GM20000 (cell line): Measurements from ENCODE around the gene SGCE.

Experiments used
- DNase-seq: peaks from one replicate; pipeline ENCODE4 v3.0.0; 2012; ENCODE audit warnings: low spot score
- CTCF ChIP-seq: IDR thresholded peaks from 2 replicates; pipeline ENCODE4 v1.5.1; 2012; ENCODE audit warnings: mild to moderate bottlenecking, control low read depth; ENCODE audit errors: extremely low read depth, missing control alignments

Gene SGCE

GRCh38 chr7:94616855-94617254 is 39.1 kb downstream of the SGCE start:
- TF ChIP-seq CTCF = no peak
- no peak for DNase-seq

- no peak for DNase-seq
- no peak for TF ChIP-seq CTCF
These were observed 40.3 kb downstream of the SGCE start for GRCh38 chr7:94615666-94616065.

- no peak for DNase-seq
These were observed 43.3 kb downstream of the SGCE start for GRCh38 chr7:94612661-94613060.

GRCh38 chr7:94612253-94612652 is 43.7 kb downstream of the SGCE start:
- no peak for TF ChIP-seq CTCF

More at GRCh38 chr7:94612661-94613060, 43.3 kb downstream of the SGCE start:
- TF ChIP-seq CTCF = no peak

GRCh38 chr7:94609561-94609960 is 46.4 kb downstream of the SGCE start:
- no peak for DNase-seq
- TF ChIP-seq CTCF = no peak

More at GRCh38 chr7:94612253-94612652, 43.7 kb downstream of the SGCE start:
- DNase-seq = no peak

GRCh38 chr7:94605031-94605430 is 50.9 kb downstream of the SGCE start:
- no peak for TF ChIP-seq CTCF
- DNase-seq = no peak

GRCh38 chr7:94602181-94602580 is 53.8 kb downstream of the SGCE start:
- no peak for TF ChIP-seq CTCF
- DNase-seq = no peak
